ENCODE measurements around the gene USP36.

DNA sequence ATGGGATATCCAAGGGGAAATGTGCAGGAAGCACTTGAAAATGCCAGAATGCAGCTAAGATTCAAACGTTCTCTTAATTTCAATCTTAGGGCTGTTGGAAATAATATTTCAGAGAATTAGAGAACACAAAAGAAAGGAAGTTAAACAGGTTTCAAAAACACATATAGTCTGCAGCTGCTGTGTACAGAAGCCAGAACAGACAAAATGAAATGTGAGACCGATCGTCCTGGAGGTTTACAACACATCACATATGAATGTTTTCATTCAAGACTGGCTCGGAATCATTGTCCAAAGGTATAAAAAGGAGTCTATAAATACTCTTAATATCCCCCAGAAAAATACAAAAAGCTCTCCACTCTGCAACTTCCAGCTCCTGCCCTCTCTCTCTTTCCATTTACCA is 72.8 kb downstream of the USP36 start:
- TF ChIP-seq, protein P1, sequence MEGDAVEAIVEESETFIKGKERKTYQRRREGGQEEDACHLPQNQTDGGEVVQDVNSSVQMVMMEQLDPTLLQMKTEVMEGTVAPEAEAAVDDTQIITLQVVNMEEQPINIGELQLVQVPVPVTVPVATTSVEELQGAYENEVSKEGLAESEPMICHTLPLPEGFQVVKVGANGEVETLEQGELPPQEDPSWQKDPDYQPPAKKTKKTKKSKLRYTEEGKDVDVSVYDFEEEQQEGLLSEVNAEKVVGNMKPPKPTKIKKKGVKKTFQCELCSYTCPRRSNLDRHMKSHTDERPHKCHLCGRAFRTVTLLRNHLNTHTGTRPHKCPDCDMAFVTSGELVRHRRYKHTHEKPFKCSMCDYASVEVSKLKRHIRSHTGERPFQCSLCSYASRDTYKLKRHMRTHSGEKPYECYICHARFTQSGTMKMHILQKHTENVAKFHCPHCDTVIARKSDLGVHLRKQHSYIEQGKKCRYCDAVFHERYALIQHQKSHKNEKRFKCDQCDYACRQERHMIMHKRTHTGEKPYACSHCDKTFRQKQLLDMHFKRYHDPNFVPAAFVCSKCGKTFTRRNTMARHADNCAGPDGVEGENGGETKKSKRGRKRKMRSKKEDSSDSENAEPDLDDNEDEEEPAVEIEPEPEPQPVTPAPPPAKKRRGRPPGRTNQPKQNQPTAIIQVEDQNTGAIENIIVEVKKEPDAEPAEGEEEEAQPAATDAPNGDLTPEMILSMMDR (IDR thresholded peaks at IDR 0.05): no peak
- no peak for TF ChIP-seq POLR2A (IDR thresholded peaks at IDR 0.05)
